ENCODE measurements around the gene ZCCHC18. TPM values are rescaled to one million over a fixed set of nuclear protein-coding genes. Genes with fewer than 3 reads are reported as not detected.
"Not testable (repeated sequence)": the region's sequence is repeated elsewhere in the genome, so short reads cannot be mapped to it uniquely, and the experiment has no call there.

The ZCCHC18 gene
- 1.6 and 2.3 TPM in 2 replicates for total RNA-seq
- 2.5 and 2.7 TPM in 2 replicates for polyA plus RNA-seq
- 2.0 and 4.8 TPM in 2 replicates for polyA plus RNA-seq (2011; cell fraction: cytosol; rRNA removed)
- polyA plus RNA-seq (2011; cell fraction: nucleus; rRNA removed): 10.4 and 11.9 TPM in 2 replicates
- polyA plus RNA-seq (2012): 3.1 and 3.6 TPM in 2 replicates
- 1.2 and 1.9 TPM in 2 replicates for polyA minus RNA-seq
- polyA minus RNA-seq (2011; cell fraction: cytosol; rRNA and poly(A)+ RNA removed): not detected
- polyA minus RNA-seq (2011; cell fraction: nucleus; rRNA and poly(A)+ RNA removed): 2.2 and 3.2 TPM in 2 replicates
- Bru-seq, nascent RNA: percentile 55 among the genes with signal in this experiment
- percentile 54 among the genes with signal in this experiment for BruChase-seq, experiment 1, labeled RNA remaining after a 6-hour chase
- BruChase-seq, experiment 2, labeled RNA remaining after a 2-hour chase: percentile 56 among the genes with signal in this experiment
- long read RNA-seq, partial matches to known transcripts: 0 of 5 reads
- long read RNA-seq, other reads (novel, unspliced or antisense): 4 of 5 reads

- no peaks in the 10 kb centered on the region for H3K36me3 ChIP-seq (ENCODE audit: control insufficient read depth in 2 of 2, extremely low read depth in 1 of 2, insufficient read depth in 2 of 2, low read length in 2 of 2)
- no peaks in the 10 kb centered on the region for H3K79me2 ChIP-seq (ENCODE audit: control insufficient read depth, insufficient read depth, low read length)
- DNase-seq (ENCODE audit: low read depth, low spot score) (peak; percentile 82), FAIRE-seq (peak; percentile 82)
- peak within 1 kb of the TSS; percentile 96 for H2AFZ ChIP-seq (ENCODE audit: low read depth, low read length)
- POLR2A ChIA-PET: no interaction called here
- TF ChIP-seq POLR2AphosphoS5 (IDR thresholded peaks at IDR 0.05; ENCODE audit: insufficient read depth, low read depth, low read length) (peak; percentile 16), GATA2 (IDR thresholded peaks at IDR 0.05; ENCODE audit: insufficient read depth, insufficient read length, low read depth, low read length) (no peak)
- peak within 1 kb of the TSS; percentile 87 for H3K4me2 ChIP-seq (ENCODE audit: insufficient read depth, low read length)
- no peaks in the 10 kb centered on the region for H4K20me1 ChIP-seq (replicated peaks; ENCODE audit: control insufficient read depth, extremely low read depth, insufficient read depth, low read length)
- no TSS peak for BruUV-seq (replicated peaks)
- H3K4me1 ChIP-seq (ENCODE audit: control insufficient read depth, extremely low read depth, insufficient read depth, low read length): peaks cover 12% of the 10 kb centered on the region
- dilution Hi-C loops (cut with MboI; ENCODE audit: extremely low pct_ligation_motif_present, low sequenced_read_pairs) (no loop called here), intact Hi-C loops (cut with micrococcal nuclease) (loop anchor here (1.0 to 5.0 kb wide), 4 partner anchors 24 to 425 kb away; partner anchors contain the start of genes FAM199X, MORF4L2 and SLC25A53)
- peak within 1 kb of the TSS; percentile 67 to 76 (median 70) for H3K4me3 ChIP-seq (replicated peaks in 1 of 3; ENCODE audit: insufficient read depth in 1 of 3, low read depth in 1 of 3, low read length in 3 of 3)
- peak within 1 kb of the TSS; percentile 80 for H3K9ac ChIP-seq (replicated peaks; ENCODE audit: extremely low read depth, insufficient read depth, low read length)
- H3K27me3 ChIP-seq (ENCODE audit: control insufficient read depth in 2 of 2, insufficient read depth in 2 of 2, low read length in 2 of 2): no peaks in the 10 kb centered on the region
- no peaks in the 10 kb centered on the region for H3K9me1 ChIP-seq (replicated peaks; ENCODE audit: control insufficient read depth, extremely low read depth, insufficient read depth, low read length)
- H3K27ac ChIP-seq (ENCODE audit: insufficient read depth, low read depth, low read length): peak within 1 kb of the TSS; percentile 72
- CTCF ChIA-PET: interaction anchor here (1.1 to 2.3 kb wide), 9 partner anchors 10 to 281 kb away, joined by 4 to 21 read pairs (median 6); partner anchors contain the start of genes RAB9B and SLC25A53
- H3K9me3 ChIP-seq (replicated peaks; ENCODE audit: control insufficient read depth, insufficient read depth, low read length): no peaks in the 10 kb centered on the region
Measured at GRCh38 chrX:104112326-104112951, at the start of gene ZCCHC18. ZCCHC18 (plus strand) TSS chrX:104112523; CDS start chrX:104114112, 1,589 bp downstream.

- dilution Hi-C loops (cut with MboI; ENCODE audit: extremely low pct_ligation_motif_present, low sequenced_read_pairs); H3K4me2 ChIP-seq (ENCODE audit: insufficient read depth, low read length); POLR2A ChIA-PET; H3K27ac ChIP-seq (ENCODE audit: insufficient read depth, low read depth, low read length); H3K9me3 ChIP-seq (replicated peaks; ENCODE audit: control insufficient read depth, insufficient read depth, low read length); BruUV-seq (replicated peaks); CTCF ChIA-PET; H3K79me2 ChIP-seq (ENCODE audit: control insufficient read depth, insufficient read depth, low read length); H3K36me3 ChIP-seq (ENCODE audit: control insufficient read depth in 2 of 2, extremely low read depth in 1 of 2, insufficient read depth in 2 of 2, low read length in 2 of 2); H3K27me3 ChIP-seq (ENCODE audit: control insufficient read depth in 2 of 2, insufficient read depth in 2 of 2, low read length in 2 of 2); intact Hi-C loops (cut with micrococcal nuclease); H4K20me1 ChIP-seq (replicated peaks; ENCODE audit: control insufficient read depth, extremely low read depth, insufficient read depth, low read length); FAIRE-seq; H3K9ac ChIP-seq (replicated peaks; ENCODE audit: extremely low read depth, insufficient read depth, low read length); H2AFZ ChIP-seq (ENCODE audit: low read depth, low read length); H3K4me3 ChIP-seq (replicated peaks in 1 of 3; ENCODE audit: insufficient read depth in 1 of 3, low read depth in 1 of 3, low read length in 3 of 3); H3K4me1 ChIP-seq (ENCODE audit: control insufficient read depth, extremely low read depth, insufficient read depth, low read length); H3K9me1 ChIP-seq (replicated peaks; ENCODE audit: control insufficient read depth, extremely low read depth, insufficient read depth, low read length); DNase-seq (ENCODE audit: low read depth, low spot score): not testable (repeated sequence)
Measured at GRCh38 chrX:104062636-104063035, 49.7 kb upstream of the ZCCHC18 start.

DNA sequence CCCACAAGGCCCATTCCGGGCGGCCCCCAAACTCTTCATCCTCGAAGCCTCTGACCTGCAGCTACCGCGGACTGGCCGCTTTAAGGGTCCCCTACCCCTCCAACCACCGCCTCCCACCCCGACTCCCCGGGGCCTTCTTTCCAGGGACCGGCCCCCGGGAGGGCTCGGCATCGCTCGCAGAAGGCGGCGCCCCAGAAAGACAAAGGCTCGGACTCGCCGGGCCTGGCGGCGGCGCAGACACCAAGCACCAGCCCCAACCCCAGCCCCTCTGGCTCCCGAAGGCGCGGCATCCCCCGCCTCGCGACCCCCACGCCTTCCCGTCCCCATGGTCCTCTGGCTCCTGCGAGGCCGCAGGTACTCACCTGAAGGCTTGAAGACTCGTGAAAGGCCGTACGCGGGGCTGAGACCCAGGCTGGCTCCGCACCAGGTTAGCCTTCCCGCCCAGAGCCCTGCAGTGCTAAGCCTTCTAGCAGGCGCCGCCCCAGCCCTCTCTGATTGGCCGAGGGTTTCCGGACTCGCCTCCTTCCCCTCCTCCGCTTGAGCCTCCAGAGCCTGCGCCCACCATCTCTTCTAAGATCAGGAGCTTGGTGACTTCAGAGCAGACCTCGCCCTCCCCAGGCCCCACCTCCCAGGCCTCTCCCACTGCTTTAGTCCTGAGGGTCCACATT is 36.4 kb upstream of the ZCCHC18 start, which contains the start of gene TMSB15C:
Gene TMSB15C (minus strand): TSS at position 459 of the 668 bp plus-strand sequence.
- H4K20me1 ChIP-seq (replicated peaks; ENCODE audit: control insufficient read depth, extremely low read depth, insufficient read depth, low read length); H3K36me3 ChIP-seq (ENCODE audit: control insufficient read depth in 2 of 2, extremely low read depth in 1 of 2, insufficient read depth in 2 of 2, low read length in 2 of 2); BruUV-seq (replicated peaks); H3K4me2 ChIP-seq (ENCODE audit: insufficient read depth, low read length); H3K9ac ChIP-seq (replicated peaks; ENCODE audit: extremely low read depth, insufficient read depth, low read length); POLR2A ChIA-PET; H3K4me3 ChIP-seq (replicated peaks in 1 of 3; ENCODE audit: insufficient read depth in 1 of 3, low read depth in 1 of 3, low read length in 3 of 3); H3K9me1 ChIP-seq (replicated peaks; ENCODE audit: control insufficient read depth, extremely low read depth, insufficient read depth, low read length); H3K79me2 ChIP-seq (ENCODE audit: control insufficient read depth, insufficient read depth, low read length); DNase-seq (ENCODE audit: low read depth, low spot score); dilution Hi-C loops (cut with MboI; ENCODE audit: extremely low pct_ligation_motif_present, low sequenced_read_pairs); CTCF ChIA-PET; H3K4me1 ChIP-seq (ENCODE audit: control insufficient read depth, extremely low read depth, insufficient read depth, low read length); H2AFZ ChIP-seq (ENCODE audit: low read depth, low read length); H3K27ac ChIP-seq (ENCODE audit: insufficient read depth, low read depth, low read length); H3K27me3 ChIP-seq (ENCODE audit: control insufficient read depth in 2 of 2, insufficient read depth in 2 of 2, low read length in 2 of 2); intact Hi-C loops (cut with micrococcal nuclease); H3K9me3 ChIP-seq (replicated peaks; ENCODE audit: control insufficient read depth, insufficient read depth, low read length); FAIRE-seq: not testable (repeated sequence)

All from endothelial cell of umbilical vein (primary cell).